IMR-90 (cell line): ENCODE data around the gene OR5H15. TPM values are rescaled to one million over a fixed set of nuclear protein-coding genes. Genes with fewer than 3 reads are reported as not detected.

Experiments used
- ATAC-seq: fragments of 200-7000 bp; cut with Tn5 transposase; 2 replicates; pipeline ENCODE4 v1.9.1; 2020; ENCODE audit warnings: low read depth, mild to moderate bottlenecking, moderate library complexity
- BruUV-seq: library from RNA; stranded (reverse); fragments of 400-500 nt; replicated peaks from 2 replicates; lab custom pipeline; 2021; lab: Mats Ljungman, UMichigan
- CTCF ChIA-PET: fragments of 300-600 bp; formaldehyde crosslinking; extraction: SDS; loops from one replicate; lab custom pipeline; 2021; ENCODE audit warnings: antibody characterized with exemption; lab: Yijun Ruan, JAX
- POLR2A ChIA-PET: fragments of 300-600 bp; sonication (Branson Sonifier 250); formaldehyde crosslinking; loops from one replicate; lab custom pipeline; 2022; ENCODE audit warnings: antibody characterized with exemption; ENCODE audit not compliant: unreplicated experiment; lab: Charles Lee
- DNase-seq: peaks from one replicate; pipeline ENCODE4 v3.0.0; 2013
- H2AFZ ChIP-seq: replicated peaks from 2 replicates; pipeline ENCODE3; 2013; ENCODE audit warnings: low read length, mild to moderate bottlenecking; ENCODE audit not compliant: poor library complexity
- H2AK5ac ChIP-seq: 2 replicates; pipeline ENCODE4 v1.6.1; 2013; ENCODE audit warnings: low read depth, low read length, inconsistent platforms
- H2AK9ac ChIP-seq: replicated peaks from 2 replicates; pipeline ENCODE3; 2013; ENCODE audit warnings: mild to moderate bottlenecking, low read depth, low read length, moderate library complexity; ENCODE audit not compliant: poor library complexity
- H2BK120ac ChIP-seq: 2 replicates; pipeline ENCODE4 v1.6.1; 2013; ENCODE audit warnings: low read depth, low read length, inconsistent platforms
- H2BK15ac ChIP-seq: 3 replicates; pipeline ENCODE4 v1.6.1; 2013; ENCODE audit warnings: low read depth, low read length, inconsistent platforms
- H2BK20ac ChIP-seq: 2 replicates; pipeline ENCODE4 v1.6.1; 2013; ENCODE audit warnings: low read depth, mild to moderate bottlenecking, inconsistent platforms, low read length, moderate library complexity
- H2BK5ac ChIP-seq: 2 replicates; pipeline ENCODE4 v1.6.1; 2013; ENCODE audit warnings: mild to moderate bottlenecking, low read depth, low read length, inconsistent platforms; ENCODE audit not compliant: poor library complexity, severe bottlenecking
- H3K14ac ChIP-seq: replicated peaks from 2 replicates; pipeline ENCODE4 v1.6.1; 2013; ENCODE audit warnings: low read depth, low read length, inconsistent platforms
- H3K18ac ChIP-seq: 2 replicates; pipeline ENCODE4 v1.6.1; 2013; ENCODE audit warnings: low read depth, low read length, control low read depth
- H3K23ac ChIP-seq: 2 replicates; pipeline ENCODE4 v1.6.1; 2013; ENCODE audit warnings: low read depth, low read length, inconsistent platforms
- H3K27ac ChIP-seq: 2 replicates; pipeline ENCODE4 v1.5.1; 2013; ENCODE audit warnings: mild to moderate bottlenecking, control low read depth, low read length; ENCODE audit not compliant: insufficient read depth
- H3K27me3 ChIP-seq: 2 replicates; pipeline ENCODE4 v1.6.1; 2013; ENCODE audit warnings: low read length; ENCODE audit not compliant: control insufficient read depth, insufficient read depth
- H3K36me3 ChIP-seq: 2 replicates; pipeline ENCODE4 v1.6.1; 2013; ENCODE audit warnings: low read length, mixed read lengths; ENCODE audit not compliant: control insufficient read depth, insufficient read depth
- H3K4ac ChIP-seq: 2 replicates; pipeline ENCODE4 v1.6.1; 2013; ENCODE audit warnings: low read depth, low read length, inconsistent platforms
- H3K4me1 ChIP-seq: 2 replicates; pipeline ENCODE4 v1.6.1; 2013; ENCODE audit warnings: low read length, mixed read lengths; ENCODE audit not compliant: control insufficient read depth, insufficient read depth
- H3K4me2 ChIP-seq: 2 replicates; pipeline ENCODE4 v1.6.1; 2013; ENCODE audit warnings: low read depth, mild to moderate bottlenecking, control low read depth, low read length, moderate library complexity
- H3K4me3 ChIP-seq: 2 replicates; pipeline ENCODE4 v1.5.1; 2013; ENCODE audit warnings: low read depth, mild to moderate bottlenecking, control low read depth, low read length, moderate library complexity; ENCODE audit not compliant: insufficient read depth
- H3K56ac ChIP-seq: 2 replicates; pipeline ENCODE4 v1.6.1; 2013; ENCODE audit warnings: low read length, inconsistent platforms; ENCODE audit not compliant: insufficient read depth; ENCODE audit errors: extremely low read depth
- H3K79me1 ChIP-seq, 2 experiments: 2 replicates each; pipeline ENCODE4 v1.6.1; 2013; ENCODE audit warnings: low read length in 2 of 2, inconsistent platforms in 1 of 2, low read depth in 1 of 2
- H3K9ac ChIP-seq: 2 replicates; pipeline ENCODE4 v1.6.1; 2013; ENCODE audit warnings: low read depth, low read length, control low read depth
- H3K9me1 ChIP-seq: 2 replicates; pipeline ENCODE4 v1.6.1; 2013; ENCODE audit warnings: low read length, inconsistent platforms; ENCODE audit not compliant: insufficient read depth
- H3K9me3 ChIP-seq: 2 replicates; pipeline ENCODE4 v1.6.1; 2013; ENCODE audit warnings: low read length; ENCODE audit not compliant: control insufficient read depth, insufficient read depth
- H4K20me1 ChIP-seq: 2 replicates; pipeline ENCODE4 v1.6.1; 2013; ENCODE audit warnings: low read length, inconsistent platforms; ENCODE audit not compliant: insufficient read depth
- H4K5ac ChIP-seq: 2 replicates; pipeline ENCODE4 v1.6.1; 2013; ENCODE audit warnings: mild to moderate bottlenecking, low read depth, low read length, control low read depth
- H4K8ac ChIP-seq, 2 experiments: 2 replicates each; pipeline ENCODE4 v1.6.1; 2013; ENCODE audit warnings: low read depth in 2 of 2, low read length in 2 of 2, control low read depth in 1 of 2, inconsistent platforms in 1 of 2
- H4K91ac ChIP-seq: 2 replicates; pipeline ENCODE4 v1.6.1; 2013; ENCODE audit warnings: low read depth, low read length, inconsistent platforms; ENCODE audit not compliant: insufficient read depth
- BHLHE40 ChIP-seq: fragments of 150-350 bp; IDR thresholded peaks from 2 replicates; pipeline ENCODE4 v1.6.1; 2016; ENCODE audit warnings: mild to moderate bottlenecking, low read depth, low read length
- CEBPB ChIP-seq: IDR thresholded peaks from 2 replicates; pipeline ENCODE4 v1.6.1; 2012; ENCODE audit warnings: low read depth, low read length, improper control_type of control experiment
- CHD1 ChIP-seq: IDR thresholded peaks from 2 replicates; pipeline ENCODE4 v1.6.1; 2012; ENCODE audit warnings: low read depth, low read length, improper control_type of control experiment
- FOS ChIP-seq: fragments of 150-350 bp; IDR thresholded peaks from 2 replicates; pipeline ENCODE4 v1.6.1; 2016; ENCODE audit warnings: low read depth, low read length
- MAFK ChIP-seq: IDR thresholded peaks from 2 replicates; pipeline ENCODE4 v1.6.1; 2012; ENCODE audit warnings: low read depth, low read length, improper control_type of control experiment
- MAZ ChIP-seq: IDR thresholded peaks from 2 replicates; pipeline ENCODE4 v1.6.1; 2012; ENCODE audit warnings: low read depth, mild to moderate bottlenecking, low read length, improper control_type of control experiment, moderate library complexity, borderline replicate concordance
- MXI1 ChIP-seq: IDR thresholded peaks from 2 replicates; pipeline ENCODE4 v1.6.1; 2012; ENCODE audit warnings: low read depth, mild to moderate bottlenecking, low read length, moderate library complexity, borderline replicate concordance
- NFE2L2 ChIP-seq: fragments of 150-350 bp; IDR thresholded peaks from 2 replicates; pipeline ENCODE4 v1.6.1; 2016; ENCODE audit warnings: low read depth, mild to moderate bottlenecking, low read length
- POLR2A ChIP-seq: IDR thresholded peaks from 2 replicates; pipeline ENCODE4 v1.6.1; 2012; ENCODE audit warnings: mild to moderate bottlenecking, low read depth, low read length
- RAD21 ChIP-seq: IDR thresholded peaks from 2 replicates; pipeline ENCODE4 v1.6.1; 2012; ENCODE audit warnings: low read length, improper control_type of control experiment
- RCOR1 ChIP-seq: IDR thresholded peaks from 2 replicates; pipeline ENCODE4 v1.6.1; 2012; ENCODE audit warnings: mild to moderate bottlenecking, low read length, improper control_type of control experiment; ENCODE audit not compliant: insufficient replicate concordance
- RFX5 ChIP-seq: IDR thresholded peaks from 2 replicates; pipeline ENCODE4 v1.8.0; 2012; ENCODE audit warnings: low read depth, mild to moderate bottlenecking, low read length, moderate library complexity
- SMC3 ChIP-seq: fragments of 150-350 bp; IDR thresholded peaks from 2 replicates; pipeline ENCODE4 v1.6.1; 2016; ENCODE audit warnings: low read depth, mild to moderate bottlenecking, antibody characterized with exemption, low read length, moderate library complexity
- WGBS, 2 experiments: methylation state at CpG; one replicate each; pipeline versions ENCODE4 v1.1.5 to v1.1.7; 2013; ENCODE audit warnings: missing lambda C conversion rate in 2 of 2; ENCODE audit not compliant: insufficient read length in 1 of 2; ENCODE audit errors: extremely low coverage in 2 of 2; 5-methylcytosine and 5-hydroxymethylcytosine counted together
- dilution Hi-C: fragments of 300-500 bp; cut with HindIII; formaldehyde crosslinking; loops from one replicate; pipeline ENCODE4 v1.14.3; 2018; ENCODE audit warnings: low sequenced_read_pairs; ENCODE audit not compliant: unreplicated experiment
- in situ Hi-C: fragments of 300-500 bp; cut with MboI; formaldehyde crosslinking; loops from 3 replicates; pipeline ENCODE4 v1.14.3; 2019; ENCODE audit warnings: low sequenced_read_pairs, inconsistent platforms, mixed read lengths
- intact Hi-C: fragments of 100-400 bp; cut with micrococcal nuclease; formaldehyde crosslinking; loops from 2 replicates; pipeline ENCODE4 v1.10.0; 2022
- polyA plus RNA-seq, 3 experiments: library from polyadenylated mRNA; depleted of rRNA; stranded (reverse); fragments of >200 nt; gene quantifications; 2 replicates each; pipeline ENCODE4 v1.2.3, GENCODE V29; 2012; ENCODE audit warnings: low replicate concordance in 1 of 3
- total RNA-seq: library from RNA; depleted of rRNA; stranded (reverse); fragments of >200 nt; gene quantifications from 2 replicates; pipeline ENCODE4 v1.2.3, GENCODE V29; 2012
- TF ChIP-seq, protein P1 (sequence below): fragments of 150-350 bp; IDR thresholded peaks from 2 replicates; pipeline ENCODE4 v1.6.1; 2017; ENCODE audit warnings: mild to moderate bottlenecking, antibody characterized with exemption, low read length, low read depth
- TF ChIP-seq, protein P2 (sequence below): conservative IDR thresholded peaks from 2 replicates; pipeline ENCODE4 v1.5.1; 2012; ENCODE audit warnings: mild to moderate bottlenecking, low read depth, low read length, improper control_type of control experiment
- TF ChIP-seq, protein P3 (sequence below): fragments of 150-350 bp; IDR thresholded peaks from 2 replicates; pipeline ENCODE4 v1.6.1; 2016; ENCODE audit warnings: low read depth, mild to moderate bottlenecking, low read length, moderate library complexity, borderline replicate concordance

The OR5H15 gene
- total and polyA plus RNA-seq, 2 of the 4 experiments (the other 2 are of a cell fraction): not detected

DNA sequence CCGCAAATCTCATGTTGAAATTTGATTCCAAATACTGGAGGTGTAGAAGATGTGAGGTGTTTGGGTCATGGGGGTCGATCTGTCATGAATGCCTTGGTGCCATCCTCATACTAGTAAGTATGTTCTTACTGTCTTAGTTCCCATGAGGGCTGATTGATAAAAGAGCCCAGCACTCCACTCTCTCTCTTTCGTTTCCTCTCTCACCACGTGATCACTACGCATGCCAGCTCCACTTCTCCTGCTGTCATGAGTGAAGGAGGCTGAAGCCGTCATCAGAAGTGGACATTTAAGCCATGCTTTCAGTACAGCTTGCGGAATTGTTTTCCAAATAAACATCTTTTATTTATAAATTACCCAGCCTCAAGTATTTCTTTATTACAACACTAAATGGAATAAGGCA is 6.1 kb downstream of the OR5H15 start:
- H3K4me2 ChIP-seq: no peak overlapping the region
- H3K9me1 ChIP-seq: no peaks in the 10 kb centered on the region
- POLR2A ChIA-PET: interaction anchor here (0.6 kb wide), 1 partner anchor 14 kb away, joined by 3 read pairs; no protein-coding TSS in a partner anchor
- no peak overlapping the region for H4K8ac ChIP-seq
- in situ Hi-C loops (no loop called here), intact Hi-C loops (no loop called here), dilution Hi-C loops (no loop called here)
- no peak overlapping the region for H2BK15ac ChIP-seq
- H3K56ac ChIP-seq: no peak overlapping the region
- no peaks in the 10 kb centered on the region for H3K9me3 ChIP-seq
- TF ChIP-seq SMC3 (no peak), MXI1 (no peak), MAZ (no peak), POLR2A (no peak), RFX5 (no peak), CHD1 (no peak), RCOR1 (no peak), RAD21 (no peak), MAFK (no peak), NFE2L2 (no peak), CEBPB (no peak), BHLHE40 (no peak), FOS (no peak)
- TF ChIP-seq, protein P1, sequence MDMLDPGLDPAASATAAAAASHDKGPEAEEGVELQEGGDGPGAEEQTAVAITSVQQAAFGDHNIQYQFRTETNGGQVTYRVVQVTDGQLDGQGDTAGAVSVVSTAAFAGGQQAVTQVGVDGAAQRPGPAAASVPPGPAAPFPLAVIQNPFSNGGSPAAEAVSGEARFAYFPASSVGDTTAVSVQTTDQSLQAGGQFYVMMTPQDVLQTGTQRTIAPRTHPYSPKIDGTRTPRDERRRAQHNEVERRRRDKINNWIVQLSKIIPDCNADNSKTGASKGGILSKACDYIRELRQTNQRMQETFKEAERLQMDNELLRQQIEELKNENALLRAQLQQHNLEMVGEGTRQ: no peak
- TF ChIP-seq, protein P2, sequence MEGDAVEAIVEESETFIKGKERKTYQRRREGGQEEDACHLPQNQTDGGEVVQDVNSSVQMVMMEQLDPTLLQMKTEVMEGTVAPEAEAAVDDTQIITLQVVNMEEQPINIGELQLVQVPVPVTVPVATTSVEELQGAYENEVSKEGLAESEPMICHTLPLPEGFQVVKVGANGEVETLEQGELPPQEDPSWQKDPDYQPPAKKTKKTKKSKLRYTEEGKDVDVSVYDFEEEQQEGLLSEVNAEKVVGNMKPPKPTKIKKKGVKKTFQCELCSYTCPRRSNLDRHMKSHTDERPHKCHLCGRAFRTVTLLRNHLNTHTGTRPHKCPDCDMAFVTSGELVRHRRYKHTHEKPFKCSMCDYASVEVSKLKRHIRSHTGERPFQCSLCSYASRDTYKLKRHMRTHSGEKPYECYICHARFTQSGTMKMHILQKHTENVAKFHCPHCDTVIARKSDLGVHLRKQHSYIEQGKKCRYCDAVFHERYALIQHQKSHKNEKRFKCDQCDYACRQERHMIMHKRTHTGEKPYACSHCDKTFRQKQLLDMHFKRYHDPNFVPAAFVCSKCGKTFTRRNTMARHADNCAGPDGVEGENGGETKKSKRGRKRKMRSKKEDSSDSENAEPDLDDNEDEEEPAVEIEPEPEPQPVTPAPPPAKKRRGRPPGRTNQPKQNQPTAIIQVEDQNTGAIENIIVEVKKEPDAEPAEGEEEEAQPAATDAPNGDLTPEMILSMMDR: no peak
- TF ChIP-seq, protein P3, sequence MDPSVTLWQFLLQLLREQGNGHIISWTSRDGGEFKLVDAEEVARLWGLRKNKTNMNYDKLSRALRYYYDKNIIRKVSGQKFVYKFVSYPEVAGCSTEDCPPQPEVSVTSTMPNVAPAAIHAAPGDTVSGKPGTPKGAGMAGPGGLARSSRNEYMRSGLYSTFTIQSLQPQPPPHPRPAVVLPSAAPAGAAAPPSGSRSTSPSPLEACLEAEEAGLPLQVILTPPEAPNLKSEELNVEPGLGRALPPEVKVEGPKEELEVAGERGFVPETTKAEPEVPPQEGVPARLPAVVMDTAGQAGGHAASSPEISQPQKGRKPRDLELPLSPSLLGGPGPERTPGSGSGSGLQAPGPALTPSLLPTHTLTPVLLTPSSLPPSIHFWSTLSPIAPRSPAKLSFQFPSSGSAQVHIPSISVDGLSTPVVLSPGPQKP: no peak
- no peaks in the 10 kb centered on the region for H3K79me1 ChIP-seq
- H2BK20ac ChIP-seq: no peak overlapping the region
- H3K4ac ChIP-seq: no peak overlapping the region
- DNase-seq: no peak
- no peak overlapping the region for H3K27ac ChIP-seq
- no peak overlapping the region for H2AFZ ChIP-seq
- H3K14ac ChIP-seq: no peak overlapping the region
- H3K4me3 ChIP-seq: no peak overlapping the region
- H3K27me3 ChIP-seq: no peaks in the 10 kb centered on the region
- H2AK9ac ChIP-seq: no peak overlapping the region
- WGBS, 2 experiments: no CpG with 5 or more reads among the region's 7 CpGs
- ATAC-seq: no peak
- CTCF ChIA-PET: no interaction called here
- H2AK5ac ChIP-seq: no peak overlapping the region
- no peak overlapping the region for H4K91ac ChIP-seq
- no peaks in the 10 kb centered on the region for H4K20me1 ChIP-seq
- no peak overlapping the region for H3K18ac ChIP-seq
- H3K9ac ChIP-seq: no peak overlapping the region
- H3K4me1 ChIP-seq: no peaks in the 10 kb centered on the region
- H2BK120ac ChIP-seq: no peak overlapping the region
- no peak overlapping the region for H4K5ac ChIP-seq
- no TSS peak for BruUV-seq
- no peak overlapping the region for H2BK5ac ChIP-seq
- H3K23ac ChIP-seq: no peak overlapping the region
- H3K36me3 ChIP-seq: no peaks in the 10 kb centered on the region
